IMR-90 (cell line): ENCODE results near the gene FNDC11. TPM values are rescaled to one million over a fixed set of nuclear protein-coding genes. Genes with fewer than 3 reads are reported as not detected.

Experiments
- ATAC-seq: fragments of 200-7000 bp; cut with Tn5 transposase; 2 replicates; pipeline ENCODE4 v1.9.1; 2020; ENCODE audit warnings: low read depth, mild to moderate bottlenecking, moderate library complexity
- BruUV-seq: library from RNA; stranded (reverse); fragments of 400-500 nt; replicated peaks from 2 replicates; lab custom pipeline; 2021; lab: Mats Ljungman, UMichigan
- CTCF ChIA-PET: fragments of 300-600 bp; formaldehyde crosslinking; extraction: SDS; loops from one replicate; lab custom pipeline; 2021; ENCODE audit warnings: antibody characterized with exemption; lab: Yijun Ruan, JAX
- POLR2A ChIA-PET: fragments of 300-600 bp; sonication (Branson Sonifier 250); formaldehyde crosslinking; loops from one replicate; lab custom pipeline; 2022; ENCODE audit warnings: antibody characterized with exemption; ENCODE audit not compliant: unreplicated experiment; lab: Charles Lee
- DNase-seq: peaks from one replicate; pipeline ENCODE4 v3.0.0; 2013
- H2AFZ ChIP-seq: replicated peaks from 2 replicates; pipeline ENCODE3; 2013; ENCODE audit warnings: low read length, mild to moderate bottlenecking; ENCODE audit not compliant: poor library complexity
- H2AK5ac ChIP-seq: 2 replicates; pipeline ENCODE4 v1.6.1; 2013; ENCODE audit warnings: low read depth, low read length, inconsistent platforms
- H2AK9ac ChIP-seq: replicated peaks from 2 replicates; pipeline ENCODE3; 2013; ENCODE audit warnings: mild to moderate bottlenecking, low read depth, low read length, moderate library complexity; ENCODE audit not compliant: poor library complexity
- H2BK120ac ChIP-seq: 2 replicates; pipeline ENCODE4 v1.6.1; 2013; ENCODE audit warnings: low read depth, low read length, inconsistent platforms
- H2BK15ac ChIP-seq: 3 replicates; pipeline ENCODE4 v1.6.1; 2013; ENCODE audit warnings: low read depth, low read length, inconsistent platforms
- H2BK20ac ChIP-seq: 2 replicates; pipeline ENCODE4 v1.6.1; 2013; ENCODE audit warnings: low read depth, mild to moderate bottlenecking, inconsistent platforms, low read length, moderate library complexity
- H2BK5ac ChIP-seq: 2 replicates; pipeline ENCODE4 v1.6.1; 2013; ENCODE audit warnings: mild to moderate bottlenecking, low read depth, low read length, inconsistent platforms; ENCODE audit not compliant: poor library complexity, severe bottlenecking
- H3K14ac ChIP-seq: replicated peaks from 2 replicates; pipeline ENCODE4 v1.6.1; 2013; ENCODE audit warnings: low read depth, low read length, inconsistent platforms
- H3K18ac ChIP-seq: 2 replicates; pipeline ENCODE4 v1.6.1; 2013; ENCODE audit warnings: low read depth, low read length, control low read depth
- H3K23ac ChIP-seq: 2 replicates; pipeline ENCODE4 v1.6.1; 2013; ENCODE audit warnings: low read depth, low read length, inconsistent platforms
- H3K27ac ChIP-seq: 2 replicates; pipeline ENCODE4 v1.5.1; 2013; ENCODE audit warnings: mild to moderate bottlenecking, control low read depth, low read length; ENCODE audit not compliant: insufficient read depth
- H3K27me3 ChIP-seq: 2 replicates; pipeline ENCODE4 v1.6.1; 2013; ENCODE audit warnings: low read length; ENCODE audit not compliant: control insufficient read depth, insufficient read depth
- H3K36me3 ChIP-seq: 2 replicates; pipeline ENCODE4 v1.6.1; 2013; ENCODE audit warnings: low read length, mixed read lengths; ENCODE audit not compliant: control insufficient read depth, insufficient read depth
- H3K4ac ChIP-seq: 2 replicates; pipeline ENCODE4 v1.6.1; 2013; ENCODE audit warnings: low read depth, low read length, inconsistent platforms
- H3K4me1 ChIP-seq: 2 replicates; pipeline ENCODE4 v1.6.1; 2013; ENCODE audit warnings: low read length, mixed read lengths; ENCODE audit not compliant: control insufficient read depth, insufficient read depth
- H3K4me2 ChIP-seq: 2 replicates; pipeline ENCODE4 v1.6.1; 2013; ENCODE audit warnings: low read depth, mild to moderate bottlenecking, control low read depth, low read length, moderate library complexity
- H3K4me3 ChIP-seq: 2 replicates; pipeline ENCODE4 v1.5.1; 2013; ENCODE audit warnings: low read depth, mild to moderate bottlenecking, control low read depth, low read length, moderate library complexity; ENCODE audit not compliant: insufficient read depth
- H3K56ac ChIP-seq: 2 replicates; pipeline ENCODE4 v1.6.1; 2013; ENCODE audit warnings: low read length, inconsistent platforms; ENCODE audit not compliant: insufficient read depth; ENCODE audit errors: extremely low read depth
- H3K79me1 ChIP-seq, 2 experiments: 2 replicates each; pipeline ENCODE4 v1.6.1; 2013; ENCODE audit warnings: low read length in 2 of 2, inconsistent platforms in 1 of 2, low read depth in 1 of 2
- H3K9ac ChIP-seq: 2 replicates; pipeline ENCODE4 v1.6.1; 2013; ENCODE audit warnings: low read depth, low read length, control low read depth
- H3K9me1 ChIP-seq: 2 replicates; pipeline ENCODE4 v1.6.1; 2013; ENCODE audit warnings: low read length, inconsistent platforms; ENCODE audit not compliant: insufficient read depth
- H3K9me3 ChIP-seq: 2 replicates; pipeline ENCODE4 v1.6.1; 2013; ENCODE audit warnings: low read length; ENCODE audit not compliant: control insufficient read depth, insufficient read depth
- H4K20me1 ChIP-seq: 2 replicates; pipeline ENCODE4 v1.6.1; 2013; ENCODE audit warnings: low read length, inconsistent platforms; ENCODE audit not compliant: insufficient read depth
- H4K5ac ChIP-seq: 2 replicates; pipeline ENCODE4 v1.6.1; 2013; ENCODE audit warnings: mild to moderate bottlenecking, low read depth, low read length, control low read depth
- H4K8ac ChIP-seq, 2 experiments: 2 replicates each; pipeline ENCODE4 v1.6.1; 2013; ENCODE audit warnings: low read depth in 2 of 2, low read length in 2 of 2, control low read depth in 1 of 2, inconsistent platforms in 1 of 2
- H4K91ac ChIP-seq: 2 replicates; pipeline ENCODE4 v1.6.1; 2013; ENCODE audit warnings: low read depth, low read length, inconsistent platforms; ENCODE audit not compliant: insufficient read depth
- BHLHE40 ChIP-seq: fragments of 150-350 bp; IDR thresholded peaks from 2 replicates; pipeline ENCODE4 v1.6.1; 2016; ENCODE audit warnings: mild to moderate bottlenecking, low read depth, low read length
- CEBPB ChIP-seq: IDR thresholded peaks from 2 replicates; pipeline ENCODE4 v1.6.1; 2012; ENCODE audit warnings: low read depth, low read length, improper control_type of control experiment
- CHD1 ChIP-seq: IDR thresholded peaks from 2 replicates; pipeline ENCODE4 v1.6.1; 2012; ENCODE audit warnings: low read depth, low read length, improper control_type of control experiment
- CTCF ChIP-seq: conservative IDR thresholded peaks from 2 replicates; pipeline ENCODE4 v1.5.1; 2012; ENCODE audit warnings: mild to moderate bottlenecking, low read depth, low read length, improper control_type of control experiment
- FOS ChIP-seq: fragments of 150-350 bp; IDR thresholded peaks from 2 replicates; pipeline ENCODE4 v1.6.1; 2016; ENCODE audit warnings: low read depth, low read length
- MAFK ChIP-seq: IDR thresholded peaks from 2 replicates; pipeline ENCODE4 v1.6.1; 2012; ENCODE audit warnings: low read depth, low read length, improper control_type of control experiment
- MAZ ChIP-seq: IDR thresholded peaks from 2 replicates; pipeline ENCODE4 v1.6.1; 2012; ENCODE audit warnings: low read depth, mild to moderate bottlenecking, low read length, improper control_type of control experiment, moderate library complexity, borderline replicate concordance
- MXI1 ChIP-seq: IDR thresholded peaks from 2 replicates; pipeline ENCODE4 v1.6.1; 2012; ENCODE audit warnings: low read depth, mild to moderate bottlenecking, low read length, moderate library complexity, borderline replicate concordance
- NFE2L2 ChIP-seq: fragments of 150-350 bp; IDR thresholded peaks from 2 replicates; pipeline ENCODE4 v1.6.1; 2016; ENCODE audit warnings: low read depth, mild to moderate bottlenecking, low read length
- POLR2A ChIP-seq: IDR thresholded peaks from 2 replicates; pipeline ENCODE4 v1.6.1; 2012; ENCODE audit warnings: mild to moderate bottlenecking, low read depth, low read length
- RAD21 ChIP-seq: IDR thresholded peaks from 2 replicates; pipeline ENCODE4 v1.6.1; 2012; ENCODE audit warnings: low read length, improper control_type of control experiment
- RCOR1 ChIP-seq: IDR thresholded peaks from 2 replicates; pipeline ENCODE4 v1.6.1; 2012; ENCODE audit warnings: mild to moderate bottlenecking, low read length, improper control_type of control experiment; ENCODE audit not compliant: insufficient replicate concordance
- RFX5 ChIP-seq: IDR thresholded peaks from 2 replicates; pipeline ENCODE4 v1.8.0; 2012; ENCODE audit warnings: low read depth, mild to moderate bottlenecking, low read length, moderate library complexity
- SMC3 ChIP-seq: fragments of 150-350 bp; IDR thresholded peaks from 2 replicates; pipeline ENCODE4 v1.6.1; 2016; ENCODE audit warnings: low read depth, mild to moderate bottlenecking, antibody characterized with exemption, low read length, moderate library complexity
- WGBS, 2 experiments: methylation state at CpG; one replicate each; pipeline versions ENCODE4 v1.1.5 to v1.1.7; 2013; ENCODE audit warnings: missing lambda C conversion rate in 2 of 2; ENCODE audit not compliant: insufficient read length in 1 of 2; ENCODE audit errors: extremely low coverage in 2 of 2; 5-methylcytosine and 5-hydroxymethylcytosine counted together
- dilution Hi-C: fragments of 300-500 bp; cut with HindIII; formaldehyde crosslinking; loops from one replicate; pipeline ENCODE4 v1.14.3; 2018; ENCODE audit warnings: low sequenced_read_pairs; ENCODE audit not compliant: unreplicated experiment
- in situ Hi-C: fragments of 300-500 bp; cut with MboI; formaldehyde crosslinking; loops from 3 replicates; pipeline ENCODE4 v1.14.3; 2019; ENCODE audit warnings: low sequenced_read_pairs, inconsistent platforms, mixed read lengths
- intact Hi-C: fragments of 100-400 bp; cut with micrococcal nuclease; formaldehyde crosslinking; loops from 2 replicates; pipeline ENCODE4 v1.10.0; 2022
- polyA plus RNA-seq, 3 experiments: library from polyadenylated mRNA; depleted of rRNA; stranded (reverse); fragments of >200 nt; gene quantifications; 2 replicates each; pipeline ENCODE4 v1.2.3, GENCODE V29; 2012; ENCODE audit warnings: low replicate concordance in 1 of 3
- total RNA-seq: library from RNA; depleted of rRNA; stranded (reverse); fragments of >200 nt; gene quantifications from 2 replicates; pipeline ENCODE4 v1.2.3, GENCODE V29; 2012
- TF ChIP-seq, protein P1 (sequence below): fragments of 150-350 bp; IDR thresholded peaks from 2 replicates; pipeline ENCODE4 v1.6.1; 2016; ENCODE audit warnings: low read depth, mild to moderate bottlenecking, low read length, moderate library complexity, borderline replicate concordance
- TF ChIP-seq, protein P2 (sequence below): fragments of 150-350 bp; IDR thresholded peaks from 2 replicates; pipeline ENCODE4 v1.6.1; 2017; ENCODE audit warnings: mild to moderate bottlenecking, antibody characterized with exemption, low read length, low read depth

Gene FNDC11
- total and polyA plus RNA-seq, 2 of the 4 experiments (the other 2 are of a cell fraction): 0.36 to 1.0 TPM

DNA sequence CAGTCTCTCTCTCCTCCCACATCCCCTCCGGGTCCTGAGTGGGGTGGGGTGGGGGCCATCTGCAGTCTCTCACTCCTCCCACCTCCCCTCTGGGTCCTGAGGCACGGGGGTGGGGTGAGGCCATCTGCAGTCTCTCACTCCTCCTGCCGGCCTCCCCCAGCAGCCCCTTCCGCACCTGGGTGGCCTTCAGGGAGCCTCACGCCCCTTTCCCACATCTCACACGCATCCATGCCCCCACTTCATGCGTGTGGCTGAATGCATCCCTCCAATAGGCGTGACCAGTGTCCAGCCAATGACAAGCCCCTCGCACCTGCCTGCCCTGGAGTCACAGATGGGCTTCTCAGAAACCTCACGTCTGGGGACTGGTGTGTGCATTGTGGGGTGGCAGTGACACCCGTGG is 5.4 kb upstream of the FNDC11 start:
- no TSS peak for BruUV-seq
- H3K4me1 ChIP-seq: no peaks in the 10 kb centered on the region
- in situ Hi-C loops: no loop called here
- H2BK120ac ChIP-seq: no peak overlapping the region
- no peak overlapping the region for H3K4me2 ChIP-seq
- H2BK15ac ChIP-seq: no peak overlapping the region
- no peak overlapping the region for H3K14ac ChIP-seq
- peaks cover 40% of the 10 kb centered on the region for H3K27me3 ChIP-seq
- H4K8ac ChIP-seq: no peak overlapping the region
- DNase-seq: no peak
- H3K18ac ChIP-seq: no peak overlapping the region
- TF ChIP-seq FOS (no peak), CHD1 (no peak), MAFK (no peak), POLR2A (no peak), CEBPB (no peak), RFX5 (no peak), SMC3 (no peak), RCOR1 (no peak), RAD21 (no peak), CTCF (no peak), NFE2L2 (no peak), MXI1 (no peak), BHLHE40 (no peak), MAZ (no peak)
- TF ChIP-seq, protein P1, sequence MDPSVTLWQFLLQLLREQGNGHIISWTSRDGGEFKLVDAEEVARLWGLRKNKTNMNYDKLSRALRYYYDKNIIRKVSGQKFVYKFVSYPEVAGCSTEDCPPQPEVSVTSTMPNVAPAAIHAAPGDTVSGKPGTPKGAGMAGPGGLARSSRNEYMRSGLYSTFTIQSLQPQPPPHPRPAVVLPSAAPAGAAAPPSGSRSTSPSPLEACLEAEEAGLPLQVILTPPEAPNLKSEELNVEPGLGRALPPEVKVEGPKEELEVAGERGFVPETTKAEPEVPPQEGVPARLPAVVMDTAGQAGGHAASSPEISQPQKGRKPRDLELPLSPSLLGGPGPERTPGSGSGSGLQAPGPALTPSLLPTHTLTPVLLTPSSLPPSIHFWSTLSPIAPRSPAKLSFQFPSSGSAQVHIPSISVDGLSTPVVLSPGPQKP: no peak
- TF ChIP-seq, protein P2, sequence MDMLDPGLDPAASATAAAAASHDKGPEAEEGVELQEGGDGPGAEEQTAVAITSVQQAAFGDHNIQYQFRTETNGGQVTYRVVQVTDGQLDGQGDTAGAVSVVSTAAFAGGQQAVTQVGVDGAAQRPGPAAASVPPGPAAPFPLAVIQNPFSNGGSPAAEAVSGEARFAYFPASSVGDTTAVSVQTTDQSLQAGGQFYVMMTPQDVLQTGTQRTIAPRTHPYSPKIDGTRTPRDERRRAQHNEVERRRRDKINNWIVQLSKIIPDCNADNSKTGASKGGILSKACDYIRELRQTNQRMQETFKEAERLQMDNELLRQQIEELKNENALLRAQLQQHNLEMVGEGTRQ: no peak
- no peaks in the 10 kb centered on the region for H3K79me1 ChIP-seq
- no peak overlapping the region for H3K4ac ChIP-seq
- no peak overlapping the region for H2AK5ac ChIP-seq
- ATAC-seq: no peak
- dilution Hi-C loops: no loop called here
- H3K9ac ChIP-seq: no peak overlapping the region
- POLR2A ChIA-PET: no interaction called here
- no peaks in the 10 kb centered on the region for H3K9me1 ChIP-seq
- H4K91ac ChIP-seq: no peak overlapping the region
- no CpG with 5 or more reads among the region's 11 CpGs for WGBS, 2 experiments
- H3K23ac ChIP-seq: no peak overlapping the region
- CTCF ChIA-PET: no interaction called here
- no peak overlapping the region for H3K27ac ChIP-seq
- H3K4me3 ChIP-seq: no peak overlapping the region
- no peak overlapping the region for H2BK5ac ChIP-seq
- no peak overlapping the region for H4K5ac ChIP-seq
- no peak overlapping the region for H3K56ac ChIP-seq
- intact Hi-C loops: no loop called here
- no peaks in the 10 kb centered on the region for H4K20me1 ChIP-seq
- no peak overlapping the region for H2AK9ac ChIP-seq
- no peak overlapping the region for H2BK20ac ChIP-seq
- no peaks in the 10 kb centered on the region for H3K9me3 ChIP-seq
- peak overlapping the region; percentile 51 for H2AFZ ChIP-seq
- H3K36me3 ChIP-seq: no peaks in the 10 kb centered on the region
